Stimulated activated CD8-positive, alpha-beta memory T cell treated with anti-CD3 and anti-CD28 coated beads, Interleukin-15, amount 100 ng/mL, for 48 hours (primary cell): ENCODE results near the gene SORCS2.

Experiments
- DNase-seq, 2 donors: peaks; one replicate each; pipeline ENCODE4 v3.0.0-alpha.2; 2020; ENCODE audit warnings: low read depth in 2 of 2

SORCS2 gene

DNA sequence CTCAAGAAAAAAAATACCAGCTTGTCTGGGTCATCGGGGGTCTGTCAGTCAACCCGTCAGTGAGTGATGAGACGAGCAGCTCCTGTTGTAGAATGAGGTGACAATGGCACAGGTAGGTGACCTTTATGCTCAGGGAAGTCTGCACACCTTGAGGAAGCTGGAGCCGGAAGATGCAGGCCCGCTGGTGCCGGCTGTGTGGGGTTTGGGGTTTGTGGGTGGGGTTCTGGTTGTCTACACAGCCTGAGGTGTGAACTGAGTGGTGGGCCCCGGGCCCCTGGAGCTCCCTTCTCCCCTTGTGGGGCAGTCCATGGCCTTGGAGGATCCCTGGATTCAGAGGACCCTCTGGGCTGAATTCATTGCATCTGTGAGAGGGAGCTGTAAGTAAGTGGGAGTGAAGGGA, 75.5 kb downstream of the SORCS2 start:
- DNase-seq = no peak

DNA sequence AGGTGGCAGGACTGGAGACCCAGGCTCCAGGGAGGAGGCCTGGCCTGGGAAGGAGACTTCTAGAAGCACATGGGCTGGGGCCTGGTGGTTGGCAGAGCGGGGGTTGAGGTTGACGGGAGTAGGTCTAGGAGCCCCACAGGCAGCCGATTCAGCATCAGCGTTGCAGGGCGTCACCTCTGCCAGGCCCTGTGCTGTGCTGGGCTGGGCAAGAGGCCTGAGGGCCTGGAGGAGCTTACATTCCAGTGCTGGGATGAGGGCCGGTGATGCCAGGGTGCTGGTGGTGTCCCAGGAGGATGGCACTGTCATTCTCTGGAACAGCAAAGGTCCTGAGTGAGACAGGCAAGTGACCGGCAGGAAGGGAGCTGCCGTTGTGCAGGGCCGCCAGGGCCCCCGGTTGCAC, 76.6 kb downstream of the SORCS2 start:
- no peak for DNase-seq

DNA sequence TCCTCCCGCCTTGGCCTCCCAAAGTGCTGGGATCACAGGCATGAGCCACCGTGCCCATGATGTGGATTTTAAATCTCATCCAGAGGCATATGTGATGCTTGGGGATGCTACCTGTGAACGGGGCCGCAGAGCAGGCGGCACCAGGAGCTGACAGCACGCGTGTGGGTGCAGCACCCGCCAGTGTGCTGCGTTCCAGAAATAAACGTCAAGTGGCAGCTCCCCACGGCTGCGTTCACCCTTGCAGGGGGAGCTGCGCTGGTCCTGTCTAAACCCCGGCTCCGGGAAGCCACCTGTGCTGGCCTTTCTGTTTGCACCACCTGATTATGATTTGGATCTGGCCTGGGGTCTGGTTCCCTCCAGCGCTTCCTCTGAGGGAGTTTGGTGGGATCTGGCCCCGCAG, 77.8 kb downstream of the SORCS2 start:
- DNase-seq = no peak

DNA sequence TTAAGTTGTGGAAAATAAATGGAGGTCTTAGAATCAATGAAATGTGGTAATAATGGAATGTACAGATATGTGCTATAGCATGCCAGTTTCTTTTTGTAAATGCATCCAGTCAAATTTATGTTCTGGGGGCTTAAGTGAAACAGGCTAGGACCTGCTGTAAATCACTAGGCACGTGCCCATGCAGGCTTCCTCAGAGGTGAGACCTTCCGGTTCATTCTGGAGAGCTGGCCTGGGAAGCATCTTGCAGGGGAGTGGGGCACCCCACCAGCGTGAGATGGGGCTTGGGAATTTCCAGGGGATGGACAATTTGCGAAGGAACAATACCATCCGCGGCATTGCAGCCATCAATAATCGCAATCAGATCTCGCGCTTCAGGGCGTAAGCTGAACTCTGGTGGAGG, 80.1 kb downstream of the SORCS2 start:
- no peak for DNase-seq

DNA sequence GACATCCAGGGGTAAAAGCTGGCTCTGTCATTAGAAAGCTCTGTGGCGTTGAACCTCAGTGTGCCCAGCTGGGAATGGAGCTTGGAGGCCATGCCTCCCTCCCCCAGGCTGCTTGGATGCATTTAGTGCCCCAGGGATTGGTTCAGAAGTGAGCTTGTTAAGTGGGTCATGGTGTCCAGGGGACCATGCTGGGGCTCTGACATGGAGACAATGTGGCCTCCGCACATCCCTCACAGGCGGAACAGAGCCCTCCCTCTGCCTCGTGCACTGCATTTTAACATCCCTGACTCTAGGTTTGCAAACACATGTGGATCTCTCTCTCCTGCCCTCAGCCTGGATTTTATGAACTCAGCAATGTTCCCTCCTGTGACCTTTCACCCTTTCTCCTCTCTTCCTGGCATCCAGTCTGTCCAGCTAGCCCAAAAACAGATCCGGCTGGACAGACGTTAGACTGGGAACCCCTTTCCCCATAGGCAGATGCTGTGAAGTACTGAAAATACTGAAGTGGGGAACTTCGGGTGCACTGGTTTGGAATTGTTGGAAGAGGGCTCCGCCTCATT, 81.5 kb downstream of the SORCS2 start:
- DNase-seq = no peak

DNA sequence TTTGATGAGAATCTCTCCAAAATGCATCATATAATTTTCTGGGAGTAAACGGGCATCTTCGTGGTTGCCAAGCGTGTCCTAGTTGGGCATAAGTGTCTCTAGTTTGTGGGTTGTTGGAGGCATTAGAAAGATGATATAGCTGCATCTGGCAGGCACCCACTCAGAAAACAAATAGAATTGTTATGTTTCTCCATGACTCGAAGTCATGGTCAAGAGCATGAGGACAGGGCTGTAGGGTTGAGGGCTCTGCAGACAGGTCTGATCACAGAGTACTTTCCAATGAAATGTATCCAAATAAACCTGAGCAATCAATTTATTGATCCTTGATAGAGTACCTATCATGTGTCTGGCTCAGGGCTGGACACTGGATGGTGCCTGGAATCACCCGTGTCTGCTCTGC, 82.7 kb downstream of the SORCS2 start:
- DNase-seq = no peak

DNA sequence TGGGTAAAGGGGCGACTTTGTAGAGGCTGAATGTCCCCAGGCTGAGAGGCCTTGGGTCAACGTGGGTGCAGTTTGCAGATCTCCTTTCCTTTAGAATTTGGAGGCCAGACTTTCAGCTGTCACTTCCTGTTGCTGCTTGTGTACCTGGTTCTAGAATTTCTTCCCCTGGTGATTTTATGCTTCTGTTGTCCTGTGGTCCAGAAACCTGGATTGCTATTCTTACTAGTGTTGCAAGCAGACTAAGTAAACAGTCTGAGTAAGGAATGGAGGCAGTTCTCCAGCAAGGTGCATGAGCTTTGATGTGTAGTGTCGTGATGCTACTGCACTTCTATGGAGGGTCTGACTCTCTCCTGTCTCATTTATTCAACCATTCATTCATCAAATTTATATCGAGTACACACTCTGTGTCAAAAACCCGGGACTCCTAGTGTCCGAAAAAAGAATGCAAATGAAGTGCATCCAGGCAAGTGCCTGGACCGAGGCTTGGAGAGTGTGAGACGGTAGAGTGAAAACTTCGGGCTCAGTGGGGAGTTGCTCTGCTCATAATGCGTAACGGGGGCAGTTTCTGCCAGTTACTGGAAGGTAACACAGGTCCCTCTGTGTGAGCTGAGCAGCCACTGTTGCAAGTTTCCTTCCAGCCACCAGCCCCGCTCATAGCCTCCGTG, 83.3 kb downstream of the SORCS2 start:
- DNase-seq = no peak

DNA sequence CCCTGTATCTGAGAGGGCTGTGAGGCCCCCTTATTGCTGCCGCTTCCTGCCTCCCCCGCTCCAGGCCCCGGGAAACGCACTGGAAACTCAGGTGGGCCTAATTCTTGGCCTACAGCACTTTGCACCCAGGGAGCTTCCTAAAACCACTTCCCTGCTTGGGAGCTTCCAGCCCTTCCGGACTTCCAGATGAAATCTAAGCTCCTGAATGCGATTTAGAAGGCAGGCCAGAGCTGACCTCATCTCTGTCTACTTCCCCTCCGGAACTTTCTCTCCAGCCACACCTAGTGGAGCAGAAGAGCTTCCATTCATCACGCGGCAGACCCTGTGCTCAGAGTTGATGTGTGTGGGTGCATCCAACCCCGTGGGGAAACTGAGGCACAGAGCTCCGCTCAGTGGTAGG, 84.2 kb downstream of the SORCS2 start:
- no peak for DNase-seq

DNA sequence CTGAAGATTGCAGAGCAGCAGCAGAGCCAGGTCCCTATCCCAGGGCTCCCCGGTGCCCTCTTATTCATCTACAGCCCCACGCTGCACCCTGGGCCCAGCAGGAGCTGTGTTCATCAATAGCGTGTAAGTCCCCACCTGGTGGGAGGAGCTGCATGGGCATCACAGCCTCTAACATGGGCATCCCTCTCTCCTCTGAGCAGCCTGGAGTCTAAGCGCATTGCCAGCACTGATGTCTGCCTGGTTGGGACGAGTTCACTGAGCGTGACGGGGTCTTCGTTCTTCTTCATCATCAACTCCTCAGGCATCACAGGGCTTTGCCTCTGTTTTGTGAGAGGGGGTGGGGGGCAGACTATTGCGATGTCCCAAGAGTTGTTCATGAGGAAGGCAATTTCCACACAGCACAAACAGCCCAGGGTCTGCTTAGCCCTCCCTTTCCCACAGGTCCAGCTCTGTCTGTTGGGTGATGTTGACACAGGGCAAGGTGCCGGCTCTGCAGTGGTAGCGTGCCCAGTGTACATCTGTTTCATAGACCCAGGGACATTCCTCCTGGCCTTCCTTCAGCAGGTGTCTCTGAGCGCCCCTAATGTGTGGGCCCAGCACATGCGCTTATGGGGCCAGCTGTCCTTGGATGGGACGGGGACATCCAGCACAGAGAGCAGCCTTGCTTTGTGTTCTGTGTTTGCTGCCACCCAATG, 85.9 kb downstream of the SORCS2 start:
- no peak for DNase-seq

DNA sequence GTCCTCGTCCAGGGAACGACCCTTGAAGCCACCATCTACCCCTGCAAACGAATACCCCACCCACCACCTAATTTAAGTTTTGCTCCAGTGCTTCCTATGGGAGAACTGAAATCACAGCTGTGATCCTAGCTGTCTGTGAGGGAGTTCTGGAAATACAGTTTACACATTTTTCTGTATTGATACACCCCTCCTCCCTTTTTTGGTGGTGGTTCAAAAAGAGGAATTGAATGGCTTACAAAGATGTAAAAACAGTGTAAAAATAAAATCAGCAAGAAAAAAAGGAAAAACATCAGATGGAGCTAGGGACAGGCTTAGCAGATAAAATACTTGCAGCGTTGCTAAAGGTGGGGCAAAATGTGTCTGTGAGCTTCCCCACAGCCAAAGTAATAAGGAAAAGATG, 86.6 kb downstream of the SORCS2 start:
- no peak for DNase-seq

DNA sequence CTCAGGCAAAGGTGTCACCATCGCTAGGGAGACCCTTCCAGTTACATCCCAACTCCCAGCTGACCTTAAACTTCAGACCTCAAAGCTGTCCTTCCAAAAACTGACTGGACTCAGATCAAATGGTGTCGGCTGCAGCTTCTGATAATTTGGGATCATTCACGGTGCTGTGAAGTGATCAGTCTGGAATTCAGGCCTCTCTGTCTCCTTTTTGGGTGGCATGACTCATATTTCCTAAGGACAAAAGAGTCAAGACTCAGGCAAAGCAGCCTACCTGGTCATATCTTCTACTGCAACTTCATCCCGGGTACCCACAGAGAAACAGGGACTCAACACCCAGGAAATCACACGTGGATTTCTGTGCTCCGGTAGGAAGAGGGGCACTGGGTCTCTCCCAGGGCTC, 87.6 kb downstream of the SORCS2 start:
- no peak for DNase-seq

DNA sequence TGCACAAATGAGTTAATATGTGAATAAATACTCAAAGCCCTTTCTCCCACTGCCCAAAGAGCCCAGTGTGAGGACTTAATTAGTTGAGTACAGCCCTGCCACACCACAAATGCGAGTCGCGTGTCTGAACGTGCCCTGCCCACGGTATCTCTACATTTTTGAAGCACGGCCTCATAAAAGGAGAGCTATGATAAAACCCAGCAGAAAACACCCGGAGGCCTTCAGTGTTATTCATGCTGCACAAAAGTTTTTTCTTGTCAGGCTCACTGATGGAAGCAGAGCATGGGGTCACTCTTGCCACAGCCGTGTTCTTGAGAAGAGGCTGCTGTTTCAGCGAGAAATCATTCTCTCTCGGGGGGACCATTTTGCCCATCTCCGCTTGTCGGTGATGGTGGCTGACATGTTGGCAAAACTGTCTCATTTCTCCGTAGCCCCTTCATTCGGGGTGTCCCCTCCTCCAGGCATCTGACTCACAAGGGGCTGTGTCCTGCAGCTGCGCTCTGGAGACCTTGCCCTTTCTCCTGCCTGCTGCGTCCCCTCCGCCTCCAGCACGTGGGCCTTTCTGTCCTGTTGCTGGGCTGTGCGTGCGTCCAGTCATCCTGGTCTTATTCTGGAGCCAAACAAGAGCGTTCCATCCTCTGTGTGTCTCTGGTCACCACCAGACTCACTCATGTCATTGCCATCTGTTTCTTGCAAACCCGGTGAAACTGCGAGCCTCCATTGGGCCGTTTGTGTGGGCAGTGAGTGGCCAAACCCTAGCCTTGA, 88.8 kb downstream of the SORCS2 start:
- DNase-seq = no peak

DNA sequence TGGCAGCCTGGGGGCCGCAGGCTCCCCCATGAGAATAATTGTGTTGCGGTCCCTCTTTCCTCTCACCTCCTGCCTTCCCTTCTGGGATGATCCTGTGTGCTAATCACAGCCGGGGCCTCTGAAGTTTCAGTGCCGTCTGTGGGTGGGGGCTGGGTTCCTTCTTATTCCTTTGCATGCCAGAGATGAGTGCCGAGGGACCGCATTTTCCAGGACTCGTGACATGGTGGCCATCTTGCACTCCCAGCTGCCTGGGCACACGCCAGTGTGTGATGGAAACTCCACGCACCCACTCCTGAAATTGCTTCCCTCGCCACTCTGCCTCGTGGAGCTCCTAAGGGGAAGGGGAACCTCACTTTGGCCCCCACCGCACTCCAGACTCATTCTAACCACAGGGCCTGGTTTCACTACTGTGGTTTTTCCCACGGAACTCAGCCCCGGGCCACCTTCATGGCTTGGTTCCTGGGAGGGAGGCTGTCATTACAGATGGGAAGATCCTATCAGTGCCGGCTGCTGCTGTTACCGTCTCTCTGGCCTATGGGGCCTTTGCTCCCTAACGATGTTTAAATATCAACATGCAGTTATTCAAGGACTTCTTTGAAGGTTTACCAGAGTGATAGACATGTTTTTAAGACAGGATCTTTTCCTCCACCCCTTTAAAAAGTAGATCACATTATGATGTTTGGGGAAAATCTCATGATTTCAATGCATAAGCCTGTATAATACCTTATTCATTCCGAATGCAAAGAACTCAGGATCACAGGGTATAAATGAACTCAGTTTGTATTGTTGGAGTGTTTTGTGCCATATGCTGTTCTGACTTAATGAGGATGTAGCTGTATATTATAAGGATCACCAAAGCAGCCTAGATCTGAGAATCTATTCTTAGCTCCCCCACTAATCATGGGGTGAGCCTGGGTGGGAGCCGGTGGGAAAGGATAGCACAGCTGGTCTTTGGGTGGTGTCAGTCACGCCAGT, 89.6 kb downstream of the SORCS2 start:
- no peak for DNase-seq

DNA sequence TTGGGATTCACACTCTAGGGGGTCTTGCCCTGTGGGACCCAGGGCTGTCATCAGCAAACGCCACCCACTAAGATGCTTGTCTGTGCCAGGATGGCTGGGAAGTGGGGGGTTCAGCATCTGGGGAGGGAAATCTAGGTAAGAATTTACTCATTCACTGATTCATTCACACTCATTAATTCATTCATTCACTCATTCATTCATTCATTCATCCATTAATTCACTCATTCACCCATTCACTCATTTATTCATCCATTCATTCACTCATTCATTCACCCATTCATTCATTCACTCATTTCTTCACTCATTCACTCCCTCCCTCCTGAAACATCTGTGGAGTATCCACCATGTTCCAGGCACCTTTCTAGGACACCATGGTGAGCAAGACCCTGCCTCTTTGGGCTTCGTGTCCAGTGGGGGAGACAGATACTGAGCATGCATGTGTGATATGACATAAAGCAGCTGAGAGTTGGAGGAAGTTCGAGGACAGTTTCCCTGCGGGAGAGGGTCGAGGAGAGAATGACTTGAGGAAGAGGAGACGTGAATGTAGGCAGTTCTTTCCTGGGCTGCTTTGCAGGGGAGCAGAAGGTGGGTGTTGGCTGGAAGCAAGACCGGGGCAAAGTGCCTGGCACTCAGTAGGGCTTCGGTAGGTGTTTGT, 90.6 kb downstream of the SORCS2 start:
- no peak for DNase-seq

DNA sequence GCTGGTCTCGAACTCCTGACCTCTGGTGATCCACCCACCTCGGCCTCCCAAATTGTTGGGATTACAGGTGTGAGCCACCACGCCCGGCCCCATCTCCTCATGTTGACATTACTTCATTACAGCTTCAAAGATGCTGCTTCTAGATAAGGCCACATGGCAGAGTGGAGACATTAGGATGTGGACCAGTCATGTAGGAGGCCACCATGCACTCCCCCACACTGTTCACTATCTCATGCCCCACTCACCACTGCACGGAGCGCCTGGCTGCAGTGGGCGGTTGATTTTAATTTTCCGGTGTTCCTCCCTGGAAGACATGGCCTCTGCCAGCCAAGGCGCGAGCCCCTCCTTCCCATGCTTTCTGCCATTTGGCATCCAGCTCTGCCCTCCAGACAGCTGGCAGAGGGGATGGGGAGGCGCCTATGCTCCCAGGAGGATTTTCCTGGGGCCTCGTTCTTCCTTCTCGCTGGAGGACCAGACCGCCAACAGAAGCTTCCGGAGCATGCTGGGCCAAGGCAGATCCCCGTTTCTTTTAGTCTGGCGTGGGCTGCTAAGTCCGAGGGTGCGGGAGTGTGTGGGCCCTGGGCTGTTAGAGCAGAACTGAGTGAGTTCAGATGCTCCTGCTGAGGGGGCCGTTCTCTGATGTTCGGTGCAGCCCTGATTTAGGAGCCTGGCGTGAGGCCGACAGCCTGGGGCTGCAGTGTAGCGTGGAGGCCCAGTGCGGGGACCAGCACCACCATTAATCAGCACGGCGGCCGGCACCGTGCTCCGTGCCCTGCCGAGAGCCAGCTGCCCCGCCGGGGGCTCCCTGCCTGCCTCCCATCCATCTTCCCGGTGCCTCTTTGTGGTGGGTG, 93.1 kb downstream of the SORCS2 start:
- no peak for DNase-seq

DNA sequence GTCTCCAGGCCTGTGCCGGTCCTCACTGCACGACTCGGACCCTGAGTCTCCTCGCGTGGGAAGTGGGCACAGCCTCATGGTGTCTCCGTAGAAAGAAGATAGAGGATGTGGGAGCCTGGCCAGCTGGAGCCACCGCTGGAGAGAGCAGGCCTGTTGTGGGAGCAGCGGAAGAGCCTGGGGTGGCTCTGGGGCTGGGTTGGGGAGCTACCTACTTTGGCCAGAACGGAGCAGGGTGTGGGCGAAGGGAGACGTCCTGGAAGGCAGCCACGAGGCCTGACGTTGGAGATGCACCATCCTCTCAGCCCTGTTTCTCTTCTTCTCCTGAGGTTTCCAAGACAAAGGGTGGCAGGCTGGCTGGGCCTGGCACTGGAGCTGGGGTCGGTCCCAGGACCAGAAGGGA, 93.8 kb downstream of the SORCS2 start:
- DNase-seq = no peak

DNA sequence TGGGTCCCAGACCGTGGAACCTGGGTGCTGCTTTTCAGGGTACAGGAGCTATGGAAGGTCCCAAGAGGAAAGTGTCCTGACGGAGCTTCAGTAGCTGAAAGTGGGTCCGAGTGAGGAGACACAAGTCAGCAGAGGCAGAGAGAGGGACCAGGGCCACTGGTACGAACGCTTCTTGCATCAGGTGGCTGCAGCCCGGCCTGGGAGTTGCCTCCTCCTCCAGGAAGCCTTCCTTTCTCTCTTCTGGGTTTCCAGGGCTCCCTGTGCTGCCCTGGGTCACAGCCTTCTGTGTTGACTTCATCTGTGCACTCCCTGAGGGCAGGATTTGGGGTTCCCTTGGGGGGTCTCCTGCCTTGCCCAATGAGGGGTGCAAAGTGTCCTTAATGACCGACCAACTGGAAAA, 94.5 kb downstream of the SORCS2 start:
- DNase-seq = no peak

DNA sequence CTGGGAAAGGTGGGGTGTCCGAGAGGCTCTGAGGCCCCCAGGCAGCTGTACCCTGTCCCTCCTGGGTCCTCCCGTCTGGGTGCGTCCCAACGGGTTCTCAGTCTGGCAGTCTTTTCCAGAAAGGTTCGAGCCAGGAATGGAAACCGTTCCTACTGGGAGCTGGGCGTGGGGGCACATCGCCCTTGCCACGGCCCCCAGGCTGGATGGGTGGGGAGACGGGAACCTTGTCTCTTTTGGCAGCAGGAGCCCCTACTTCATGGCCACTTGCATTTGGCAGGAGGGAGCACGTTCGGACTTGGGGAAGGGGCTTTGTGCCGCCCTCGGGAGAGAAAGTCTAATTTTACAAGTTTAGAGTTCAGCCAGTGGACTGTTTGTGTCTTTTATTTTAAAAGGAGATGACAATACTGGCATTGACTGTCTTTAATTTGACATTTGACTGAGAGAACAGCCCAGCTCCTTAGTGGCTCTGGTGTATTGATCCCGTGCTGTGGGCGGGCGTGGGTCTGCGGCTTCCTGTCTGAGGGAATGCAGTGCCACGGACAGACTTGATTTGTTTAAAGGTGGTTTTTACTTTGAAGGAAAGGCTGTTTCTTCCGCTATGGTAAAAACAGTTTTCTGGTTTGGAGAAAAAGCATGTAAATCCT, 95.1 kb downstream of the SORCS2 start:
- no peak for DNase-seq

DNA sequence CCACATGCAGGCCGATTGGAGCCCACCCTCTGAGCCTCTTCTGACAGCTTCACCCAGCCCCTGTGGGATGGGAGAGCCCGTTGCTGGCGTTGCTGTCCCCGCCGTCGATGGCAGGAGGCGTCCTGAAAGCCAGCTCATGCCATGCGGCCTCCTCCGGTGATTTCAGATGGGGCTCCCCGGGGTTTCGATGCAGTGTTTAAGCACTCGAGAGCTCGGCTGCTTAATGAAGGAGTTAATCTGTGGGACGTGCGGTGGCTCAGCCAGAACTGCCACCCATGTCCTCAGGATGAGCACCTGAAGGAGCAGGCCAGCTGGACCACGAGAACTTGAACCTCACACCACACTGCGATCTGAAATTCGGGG, 95.6 kb downstream of the SORCS2 start:
- no peak for DNase-seq
